Left colon (tissue), 2 donors: ENCODE data around the gene EPAS1. TPM values are rescaled to one million over a fixed set of nuclear protein-coding genes. Genes with fewer than 3 reads are reported as not detected.

ENCODE experiments used
- ATAC-seq: fragments of 200-7000 bp; cut with Tn5 transposase; one replicate; pipeline ENCODE4 v1.9.1; 2020; ENCODE audit warnings: mild to moderate bottlenecking, moderate library complexity
- DNase-seq, 2 donors: peaks; one replicate each; pipeline ENCODE4 v3.0.0-alpha.2; 2020
- intact Hi-C, 2 donors: fragments of 100-400 bp; cut with DNase I in 1 of 2; cut with micrococcal nuclease in 1 of 2; formaldehyde crosslinking; loops; one replicate each; pipeline versions ENCODE4 v1.11.2 to v1.14.0; 2022; cut with DNase I, micrococcal nuclease
- long read RNA-seq: library from polyadenylated mRNA; unstranded; transcript quantifications from one replicate; pipeline ENCODE4 v2.0.0, GENCODE V29; 2021
- total RNA-seq, 2 donors: library from RNA; stranded (reverse); fragmentation: NEBNext Ultra II Directional; extraction: Animal tissue kit (Norgen Biotek cat#: 25700); gene quantifications; one replicate each; pipeline ENCODE4 v1.2.1, GENCODE V29; 2021
- donor health status: DM: no; HTN: no; CAD: no.
- donor health status: DM: yes; HTN: yes; CAD: no.

EPAS1 gene
- 100 to 1,000 TPM; 155 to 226 TPM for total RNA-seq
- long read RNA-seq, full-length matches to known transcripts: 6 of 48 reads
- long read RNA-seq, partial matches to known transcripts: 34 of 48 reads
- long read RNA-seq, other reads (novel, unspliced or antisense): 8 of 48 reads

DNA sequence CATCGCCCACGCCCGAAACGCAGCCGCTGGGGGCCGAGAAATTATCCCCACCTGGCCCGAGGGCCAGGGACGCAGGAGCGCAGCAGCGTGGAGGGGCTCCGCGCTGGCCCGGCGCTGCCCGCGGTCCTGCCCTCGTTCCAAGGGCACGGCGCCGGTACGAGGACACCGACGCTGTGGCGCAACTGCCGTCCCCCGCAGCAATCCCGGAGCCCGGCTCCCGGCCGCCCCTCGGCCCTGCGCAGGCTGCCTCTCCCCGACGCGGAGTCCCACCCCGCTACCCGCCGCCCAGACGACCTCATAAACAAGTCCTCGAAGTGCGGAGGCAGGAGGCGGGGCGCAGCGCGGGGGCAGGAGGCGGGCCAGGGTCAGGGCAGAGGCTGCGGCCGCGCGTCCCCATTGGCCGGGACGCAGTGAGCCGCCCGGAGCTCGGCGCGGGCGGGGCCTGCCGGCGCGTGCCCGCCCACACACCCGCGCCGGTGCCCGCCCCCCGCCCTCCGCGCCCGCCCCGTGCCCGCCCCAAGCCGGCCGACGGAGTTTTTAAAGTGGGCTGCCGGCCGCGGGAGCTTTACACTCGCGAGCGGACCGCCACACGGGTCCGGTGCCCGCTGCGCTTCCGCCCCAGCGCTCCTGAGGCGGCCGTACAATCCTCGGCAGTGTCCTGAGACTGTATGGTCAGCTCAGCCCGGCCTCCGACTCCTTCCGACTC lies at the start of gene EPAS1:
Gene EPAS1, plus strand, starts transcription at position 568 of the 706 bp plus-strand sequence. CDS start 505 bp downstream, outside the sequence.
- DNase-seq (peak; percentile 96), ATAC-seq (peak; percentile 75)
- intact Hi-C loops: no loop called here

DNA sequence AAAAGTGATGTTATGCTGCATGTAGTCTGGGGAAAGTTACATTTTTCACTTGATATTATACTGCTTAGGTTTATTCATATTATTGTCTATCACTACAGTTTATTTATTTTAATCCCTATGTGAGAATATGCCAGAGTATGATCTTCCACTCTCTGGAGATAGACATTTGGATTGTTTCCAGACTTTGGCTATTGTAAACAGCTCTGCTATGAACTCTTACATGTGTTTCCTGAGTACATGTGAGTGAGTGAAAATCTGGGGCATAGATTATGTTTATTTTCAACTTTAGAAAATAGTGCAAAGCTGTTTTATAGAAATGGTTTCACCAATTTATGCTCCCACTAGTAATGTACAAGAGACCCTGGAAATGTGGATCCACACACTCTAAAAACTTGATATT lies 49.0 kb upstream of the EPAS1 start:
- ATAC-seq: no peak

GRCh38 chr2:46249654-46250053 lies 47.6 kb upstream of the EPAS1 start:
- DNase-seq (no peak), ATAC-seq (no peak)
- intact Hi-C loops: no loop called here

More for the DNA sequence above, 49.0 kb upstream of the EPAS1 start:
- intact Hi-C loops: no loop called here
- no peak for DNase-seq

DNA sequence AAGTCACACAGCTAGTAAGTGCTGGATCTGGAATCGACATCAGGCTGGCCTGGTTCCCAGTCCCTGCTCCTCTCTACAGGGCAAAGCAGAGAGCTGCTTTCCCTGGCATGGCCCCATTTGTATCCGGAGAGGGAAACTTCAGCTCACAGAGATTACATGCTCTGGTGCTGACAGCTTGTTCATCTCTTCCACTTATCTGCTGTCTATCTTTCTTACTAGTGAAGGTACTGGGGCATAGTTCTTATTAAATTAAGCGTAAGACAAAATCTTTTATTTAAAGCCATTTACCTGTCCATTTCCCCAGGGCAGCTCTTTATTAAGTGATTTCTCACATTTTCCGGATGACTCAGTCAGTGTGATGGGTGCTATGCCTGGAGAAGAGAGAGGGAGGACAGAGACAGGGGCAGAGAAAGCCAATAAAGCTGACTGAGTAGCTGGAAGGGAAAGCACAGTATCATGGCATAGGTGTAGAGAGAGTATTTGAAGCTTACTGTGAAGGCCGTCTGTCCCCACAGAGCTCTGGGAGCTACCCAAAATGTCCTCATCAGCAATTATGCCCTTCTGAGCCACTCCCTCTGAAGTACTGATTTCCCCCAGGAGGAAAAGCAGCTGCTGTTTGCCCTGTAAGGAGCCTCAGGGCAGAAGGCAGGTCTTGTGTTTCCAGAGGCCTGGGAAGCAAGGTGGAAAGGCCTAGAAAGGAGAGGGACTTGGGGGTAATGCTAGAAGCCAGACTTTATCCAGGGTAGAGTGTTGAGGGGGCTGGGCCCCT lies 44.1 kb upstream of the EPAS1 start:
- ATAC-seq: no peak

GRCh38 chr2:46254474-46254873 lies 42.7 kb upstream of the EPAS1 start:
- DNase-seq: no peak
- intact Hi-C loops: no loop called here
- ATAC-seq: no peak

More for the DNA sequence above, 44.1 kb upstream of the EPAS1 start:
- no peak for DNase-seq
- intact Hi-C loops: no loop called here

DNA sequence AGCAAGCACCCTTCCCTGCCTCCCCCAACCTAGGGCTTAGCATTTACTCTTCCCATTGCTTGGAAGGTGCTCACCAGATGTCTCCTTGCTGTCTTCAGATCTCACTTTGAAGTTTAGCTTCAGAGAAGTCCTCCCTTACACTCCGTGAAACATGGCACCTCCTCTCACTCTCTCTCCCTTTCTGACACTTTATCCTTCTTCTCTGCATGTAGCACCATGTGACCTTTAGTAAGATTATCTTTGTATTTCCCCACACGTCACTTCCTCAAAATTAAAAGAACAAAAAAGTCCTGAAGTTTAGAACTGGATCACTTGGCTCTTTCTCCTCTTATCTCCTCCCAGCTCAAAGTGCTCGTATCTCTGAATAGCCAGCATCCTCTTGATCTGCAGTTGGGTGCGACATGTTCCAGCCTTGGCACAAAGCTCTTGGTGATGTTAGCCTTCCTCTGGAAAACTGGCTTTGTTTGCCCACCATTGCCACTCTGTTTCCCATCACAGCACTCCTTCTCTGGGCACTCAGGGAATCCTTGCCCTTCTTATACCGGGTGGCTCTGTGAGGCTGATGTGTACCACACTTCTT lies 40.6 kb upstream of the EPAS1 start:
- intact Hi-C loops: no loop called here
- no peak for DNase-seq
- ATAC-seq: no peak

DNA sequence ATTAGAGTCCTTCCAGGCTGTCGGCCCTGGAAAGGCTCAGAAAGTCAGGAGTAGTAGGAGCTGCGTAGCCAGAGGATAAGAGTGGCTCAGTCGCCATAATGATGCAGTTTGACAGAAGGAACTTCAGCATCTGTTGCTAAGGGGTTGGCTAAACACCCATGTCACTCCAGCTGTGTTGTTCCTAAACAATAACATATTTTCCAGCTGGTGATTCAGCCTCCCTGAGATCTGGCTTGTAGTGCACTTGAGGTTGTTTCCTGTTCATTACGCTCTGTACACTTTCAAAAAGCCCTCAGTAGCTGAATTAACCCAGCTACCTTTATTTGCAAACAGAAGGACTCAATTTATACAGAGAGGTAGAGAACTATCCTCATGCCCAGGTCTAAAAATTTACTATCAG lies 39.7 kb upstream of the EPAS1 start:
- no peak for DNase-seq
- intact Hi-C loops: no loop called here
- ATAC-seq: no peak

DNA sequence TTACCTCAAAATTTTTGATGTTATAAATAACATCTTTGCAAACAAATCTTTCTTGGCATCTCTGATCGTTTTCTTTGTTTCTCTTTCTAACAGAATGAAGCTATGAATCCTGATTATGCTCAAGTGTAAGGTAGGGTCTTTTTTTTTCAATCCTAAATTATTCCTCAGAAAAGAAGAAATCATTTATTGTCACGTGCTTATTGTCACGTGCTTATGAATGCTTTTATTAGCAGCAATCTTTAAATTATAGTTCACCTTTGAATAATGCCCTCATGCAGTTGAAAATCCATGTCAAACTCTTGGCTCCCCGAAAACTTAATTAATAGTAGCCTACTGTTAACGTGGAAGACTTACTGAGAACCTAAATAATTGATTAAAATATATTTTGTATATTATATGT lies 39.2 kb upstream of the EPAS1 start:
- DNase-seq (no peak), ATAC-seq (no peak)
- intact Hi-C loops: no loop called here

DNA sequence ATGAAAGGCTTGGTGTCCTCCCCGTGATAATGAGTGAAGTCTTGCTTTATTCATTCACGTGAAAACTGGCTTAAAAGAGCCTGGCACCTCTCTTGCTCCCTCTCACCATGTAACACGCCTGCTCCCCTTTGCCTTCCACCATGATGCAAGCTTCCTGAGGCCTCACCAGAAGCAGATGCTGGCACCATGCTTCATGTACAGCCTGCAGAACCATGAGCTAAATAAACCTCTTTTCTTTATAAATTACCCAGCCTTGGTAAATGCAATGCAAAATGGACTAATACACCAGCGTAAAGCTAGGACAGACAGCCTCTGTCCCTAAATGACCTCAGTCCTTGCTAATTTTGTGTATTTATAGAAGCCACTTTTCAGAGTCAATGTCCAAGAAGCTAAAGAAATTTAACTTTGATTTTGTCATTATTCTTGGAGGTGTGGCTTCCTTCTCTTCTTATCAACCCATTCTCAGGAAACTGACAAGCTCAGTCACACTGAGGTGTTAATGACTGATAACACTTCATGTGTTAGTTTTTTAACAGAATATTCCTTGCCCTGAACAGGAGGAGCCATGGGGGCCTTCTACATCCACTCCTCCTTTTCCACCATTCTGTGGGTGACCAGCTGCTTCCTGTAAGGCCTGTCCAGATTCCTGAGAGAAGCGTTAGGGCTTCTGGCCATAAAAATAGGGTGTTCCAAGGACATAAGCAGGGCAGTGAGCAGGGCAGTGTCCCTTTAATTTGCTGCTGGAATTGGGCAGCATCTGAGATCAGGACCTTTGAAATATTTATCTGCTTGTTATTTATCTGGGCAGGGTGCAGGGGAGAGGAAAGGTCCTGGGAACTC lies 38.0 kb upstream of the EPAS1 start:
- DNase-seq: no peak
- intact Hi-C loops: no loop called here
- peak; percentile 73 for ATAC-seq

- DNase-seq (no peak), ATAC-seq (no peak)
- intact Hi-C loops: no loop called here
Measured at GRCh38 chr2:46259777-46260168, 37.4 kb upstream of the EPAS1 start.

DNA sequence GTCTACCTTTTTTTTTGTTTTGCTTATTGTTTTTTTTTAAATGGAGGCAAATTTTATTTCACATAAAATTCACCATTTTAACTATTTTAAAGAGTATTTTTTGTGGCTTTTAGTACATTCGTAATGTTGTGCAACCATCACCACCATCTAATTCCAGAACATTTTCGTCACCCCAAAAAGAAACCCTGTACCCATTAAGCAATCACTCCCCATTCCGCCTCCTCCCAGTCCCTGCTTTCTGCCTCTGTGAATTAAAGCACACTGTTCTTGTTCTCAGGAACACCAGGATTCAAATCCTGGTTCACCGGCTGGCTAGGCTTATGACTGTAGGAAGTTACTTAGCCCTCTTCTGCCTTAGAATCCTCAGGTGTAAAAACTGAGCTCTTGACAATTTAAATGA lies 36.9 kb upstream of the EPAS1 start:
- ATAC-seq: no peak

DNA sequence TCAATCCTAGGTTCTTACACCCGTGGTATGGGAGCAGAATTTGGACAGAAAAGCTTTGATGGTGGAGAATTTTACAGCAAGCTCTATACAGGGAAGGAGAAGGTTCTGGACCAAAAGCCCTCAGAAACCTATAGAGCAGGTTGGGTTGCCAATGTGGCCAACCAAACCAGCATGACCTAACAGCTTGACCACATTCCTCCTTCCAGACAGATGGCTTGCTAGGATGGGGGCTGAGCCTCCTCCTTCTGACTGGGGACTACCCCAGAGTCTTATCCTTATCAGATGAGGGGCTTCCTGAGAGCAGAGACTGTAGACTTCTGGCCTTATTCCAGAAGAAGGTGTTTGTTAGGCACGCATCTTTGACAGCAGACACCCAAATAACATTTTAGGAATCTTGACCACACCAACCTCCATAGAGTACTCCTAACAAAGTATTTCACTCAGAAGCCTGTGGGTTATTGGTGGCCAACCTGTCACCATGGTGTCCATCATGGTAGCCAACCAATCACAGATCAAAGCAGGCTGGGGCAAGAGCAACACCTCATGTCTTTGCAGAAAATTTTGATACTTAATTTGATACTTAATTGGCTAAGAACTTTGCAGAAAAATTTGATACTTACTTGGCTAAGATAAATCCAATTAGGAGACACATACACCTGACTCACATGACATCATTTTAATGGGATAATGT lies 34.8 kb upstream of the EPAS1 start:
- ATAC-seq: no peak
- intact Hi-C loops: no loop called here
- no peak for DNase-seq

More for the DNA sequence above, 36.9 kb upstream of the EPAS1 start:
- intact Hi-C loops: no loop called here
- no peak for DNase-seq

DNA sequence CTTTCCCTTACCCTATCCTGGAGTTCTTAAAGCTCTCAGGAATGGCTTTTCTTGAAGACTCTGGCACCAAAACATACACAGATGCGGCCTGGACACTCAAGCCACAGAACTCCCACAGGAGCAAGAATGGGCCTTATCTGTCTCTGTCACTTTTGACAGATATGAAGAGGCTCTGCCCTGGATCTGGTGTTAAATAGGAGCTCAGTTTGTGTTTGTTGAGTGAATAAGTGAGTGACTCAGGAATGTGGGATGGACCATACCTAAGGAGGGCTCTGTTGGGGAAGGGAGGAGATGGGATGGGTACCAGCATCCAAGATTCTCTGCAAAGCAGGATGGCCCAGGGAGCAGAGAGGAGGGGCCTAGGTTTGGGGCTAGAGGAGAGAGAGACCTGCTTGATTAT lies 33.9 kb upstream of the EPAS1 start:
- no peak for DNase-seq
- no peak for ATAC-seq
- intact Hi-C loops: no loop called here

GRCh38 chr2:46264447-46264846 lies 32.8 kb upstream of the EPAS1 start:
- ATAC-seq (no peak), DNase-seq (no peak)
- intact Hi-C loops: no loop called here

DNA sequence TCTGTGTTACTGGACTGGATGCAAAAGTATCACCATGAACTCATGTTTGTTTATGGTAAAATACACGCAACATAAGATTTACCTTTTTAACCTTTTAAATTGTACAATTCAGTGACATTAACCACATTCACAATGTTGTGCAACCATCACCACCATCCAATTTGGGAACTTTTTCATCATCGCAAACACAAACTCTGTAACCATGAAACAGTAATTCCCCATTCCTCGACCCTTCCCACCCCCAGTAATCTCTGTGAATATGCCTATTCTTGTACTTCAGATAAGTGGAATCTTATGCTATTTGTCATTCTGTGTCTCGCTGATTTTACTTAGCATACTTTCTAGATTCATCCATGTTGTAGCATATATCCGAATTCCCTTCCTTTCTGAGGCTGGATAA lies 31.1 kb upstream of the EPAS1 start:
- no peak for ATAC-seq
- no peak for DNase-seq
- intact Hi-C loops: no loop called here

DNA sequence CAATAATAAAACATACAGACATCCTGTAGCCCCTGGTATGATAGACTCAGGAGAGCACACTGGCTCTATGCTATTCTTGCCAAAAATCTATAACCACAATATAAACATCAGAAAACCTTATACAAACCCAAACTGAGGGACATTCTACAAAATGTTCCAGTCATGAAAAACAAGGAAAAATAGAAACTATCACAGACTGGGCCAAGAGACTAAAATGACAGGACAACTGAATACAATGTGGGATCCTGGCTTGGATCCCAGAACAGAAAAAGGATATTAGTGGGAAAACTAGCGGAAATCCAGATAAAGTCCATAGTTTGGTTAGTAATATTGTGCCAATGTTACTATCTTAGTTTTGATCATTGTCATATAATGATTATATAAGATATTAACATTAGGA lies 29.6 kb upstream of the EPAS1 start:
- ATAC-seq (no peak), DNase-seq (no peak)
- intact Hi-C loops: no loop called here

DNA sequence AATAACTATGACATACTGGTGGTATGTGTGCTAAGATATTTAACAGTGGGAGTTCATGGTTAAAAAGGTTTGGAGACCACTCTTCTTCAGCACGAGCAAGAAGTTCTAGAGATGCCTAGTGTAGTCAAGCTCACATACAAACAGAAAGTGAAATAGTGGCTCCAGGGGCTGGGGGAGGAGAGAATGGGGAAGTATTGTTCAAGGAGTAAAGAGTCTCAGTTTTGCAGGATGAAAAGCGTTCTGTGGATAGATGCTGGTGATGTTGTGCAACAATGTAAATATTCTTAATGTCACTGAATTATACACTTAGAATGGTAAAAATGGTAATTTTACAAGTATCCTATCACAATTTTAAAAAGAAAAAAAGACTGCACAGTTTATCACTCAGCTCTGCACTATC lies 29.0 kb upstream of the EPAS1 start:
- intact Hi-C loops: no loop called here
- ATAC-seq (no peak), DNase-seq (no peak)

GRCh38 chr2:46269001-46269400 lies 28.2 kb upstream of the EPAS1 start:
- DNase-seq: no peak
- intact Hi-C loops: no loop called here

More at GRCh38 chr2:46269001-46269400, 28.2 kb upstream of the EPAS1 start:
- ATAC-seq: no peak
